ENCODE results near the gene EIF4B.

The EIF4B gene

GRCh38 chr12:53045696-53046045, 39.4 kb downstream of the EIF4B start:
- H3K4me3 ChIP-seq (ENCODE audit: low read length) = peak overlapping the region; percentile 73
- TF ChIP-seq CTCF (conservative IDR thresholded peaks at IDR 0.05; ENCODE audit: low read depth, low read length) = no peak
- no peak for DNase-seq (ENCODE audit: low read depth)

- peak overlapping the region; percentile 73 for H3K4me3 ChIP-seq (ENCODE audit: low read length)
- TF ChIP-seq CTCF (conservative IDR thresholded peaks at IDR 0.05; ENCODE audit: low read depth, low read length) = no peak
- no peak for DNase-seq (ENCODE audit: low read depth)
These were observed 40.5 kb downstream of the EIF4B start for GRCh38 chr12:53046655-53047220.

GRCh38 chr12:53047221-53048032, 41.2 kb downstream of the EIF4B start:
- H3K4me3 ChIP-seq (ENCODE audit: low read length) = peak overlapping the region; percentile 73
- DNase-seq (ENCODE audit: low read depth) = no peak
- no peak for TF ChIP-seq CTCF (conservative IDR thresholded peaks at IDR 0.05; ENCODE audit: low read depth, low read length)

GRCh38 chr12:53048033-53048779, 42.0 kb downstream of the EIF4B start:
- DNase-seq (ENCODE audit: low read depth) = no peak
- TF ChIP-seq CTCF (conservative IDR thresholded peaks at IDR 0.05; ENCODE audit: low read depth, low read length) = peak; percentile 28
- peak overlapping the region; percentile 31 for H3K4me3 ChIP-seq (ENCODE audit: low read length)

GRCh38 chr12:53048780-53049401, 42.6 kb downstream of the EIF4B start:
- H3K4me3 ChIP-seq (ENCODE audit: low read length) = peak overlapping the region; percentile 4
- TF ChIP-seq CTCF (conservative IDR thresholded peaks at IDR 0.05; ENCODE audit: low read depth, low read length) = no peak
- no peak for DNase-seq (ENCODE audit: low read depth)

- peak within 1 kb of the TSS; percentile 37 for H3K4me3 ChIP-seq (ENCODE audit: low read length)
- no peak for TF ChIP-seq CTCF (conservative IDR thresholded peaks at IDR 0.05; ENCODE audit: low read depth, low read length)
These were observed 43.5 kb downstream of the EIF4B start, which contains the start of gene TNS2 for GRCh38 chr12:53049571-53050318. TSS of gene TNS2 (plus strand) at chr12:53050065. CDS start at chr12:53050186, 121 bp downstream.

More at GRCh38 chr12:53049571-53050318, 43.5 kb downstream of the EIF4B start, which contains the start of gene TNS2:
- DNase-seq (ENCODE audit: low read depth) = no peak
